ENCODE measurements around the gene PLA2G15. TPM values are rescaled to one million over a fixed set of nuclear protein-coding genes. Genes with fewer than 3 reads are reported as not detected.

PLA2G15 gene
- total and polyA plus RNA-seq, 2 donors = 12.7 to 14.1 TPM

DNA sequence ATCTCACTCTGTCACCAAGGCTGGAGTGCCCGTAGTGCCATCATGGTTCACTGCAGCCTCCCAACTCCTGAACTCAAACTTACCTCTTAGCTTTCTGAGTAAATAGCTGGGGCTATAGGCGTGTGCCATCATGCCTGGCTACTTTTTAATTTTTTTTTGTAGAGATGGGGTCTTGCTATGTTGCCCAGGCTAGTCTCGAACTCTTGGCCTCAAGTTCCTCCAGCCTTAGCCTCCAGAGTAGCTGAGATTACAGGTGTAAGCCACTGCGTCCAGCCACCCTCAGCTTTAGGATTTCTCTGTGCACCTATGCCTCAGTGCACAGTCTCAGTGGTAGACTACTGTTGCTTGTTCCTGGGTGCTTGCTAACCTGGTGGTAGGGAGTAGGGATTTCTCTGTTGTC lies 24.6 kb downstream of the PLA2G15 start:
- DNase-seq (ENCODE audit: extremely low spot score) = no peak
- H3K27ac ChIP-seq (ENCODE audit: low read depth) = no peak overlapping the region
- no peaks in the 10 kb centered on the region for H3K36me3 ChIP-seq (ENCODE audit: insufficient read depth)
- no peaks in the 10 kb centered on the region for H3K4me1 ChIP-seq (ENCODE audit: insufficient read depth)
- 98% methylated on average over 4 of the region's 4 CpGs for WGBS
- H3K4me3 ChIP-seq (ENCODE audit: low read depth, low read length) = no peak overlapping the region

DNA sequence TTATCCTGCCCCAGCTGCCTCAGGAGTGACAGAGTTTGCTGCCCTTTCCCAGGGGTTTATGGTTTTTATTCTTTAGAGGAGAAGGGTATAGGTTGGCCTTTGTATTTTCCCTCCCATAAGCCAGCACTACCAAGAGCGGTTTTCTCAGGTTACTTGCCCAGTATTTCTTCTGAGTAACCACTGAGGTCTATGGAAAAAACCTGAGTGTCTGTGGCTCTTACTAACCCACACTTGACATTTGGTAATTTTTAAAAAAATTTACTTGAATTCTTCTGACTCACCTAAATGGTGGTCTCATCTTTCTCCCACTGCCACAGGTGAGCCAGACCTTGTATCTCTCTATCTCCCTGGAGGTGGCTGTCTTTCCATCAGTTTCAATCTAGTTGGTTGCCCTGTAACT lies 25.2 kb downstream of the PLA2G15 start:
- Histone ChIP-seq H3K36me3 (ENCODE audit: insufficient read depth) (no peaks in the 10 kb centered on the region), H3K4me3 (ENCODE audit: low read depth, low read length) (no peak overlapping the region), H3K27ac (ENCODE audit: low read depth) (no peak overlapping the region), H3K4me1 (ENCODE audit: insufficient read depth) (no peaks in the 10 kb centered on the region)
- DNase-seq (ENCODE audit: extremely low spot score) = no peak
- WGBS = 51% methylated on average over 1 of the region's 1 CpG

DNA sequence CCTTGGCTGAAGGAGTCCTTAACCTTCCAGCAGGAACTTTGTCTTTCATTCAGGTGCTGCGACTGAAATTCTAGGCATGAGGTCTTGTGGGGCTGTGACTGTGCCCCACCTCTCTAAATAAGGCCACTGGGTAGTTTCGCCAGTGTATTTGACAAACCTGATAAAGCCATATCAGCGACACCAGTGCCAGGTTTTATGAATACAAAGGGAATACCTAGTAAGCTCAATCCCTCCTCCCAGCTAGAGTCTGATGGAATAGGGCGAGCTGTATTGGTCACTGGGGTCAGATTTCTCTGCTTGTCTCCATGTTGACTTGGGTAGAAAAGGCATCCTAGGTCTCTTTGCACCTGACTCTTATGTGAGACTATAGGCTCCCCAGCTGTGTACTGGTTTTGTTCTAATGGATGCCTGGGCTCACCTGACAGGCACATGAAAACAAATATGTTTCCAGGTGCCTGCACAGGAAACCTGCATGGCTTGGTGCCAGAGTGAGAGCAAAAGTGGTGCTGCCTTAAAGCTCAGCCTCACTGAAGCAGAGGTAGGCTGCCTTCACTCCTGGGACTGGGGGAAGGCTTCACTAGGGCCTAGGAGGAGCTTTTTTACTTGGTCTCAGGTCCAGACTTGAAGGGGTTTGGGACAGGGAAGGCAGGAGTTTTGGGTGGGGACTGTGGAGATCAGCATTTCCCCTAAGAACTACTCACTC lies 27.5 kb downstream of the PLA2G15 start:
- H3K4me3 ChIP-seq (ENCODE audit: low read depth, low read length) = no peak overlapping the region
- 95% methylated on average over 4 of the region's 4 CpGs for WGBS
- no peak for DNase-seq (ENCODE audit: extremely low spot score)
- H3K27ac ChIP-seq (ENCODE audit: low read depth) = no peak overlapping the region
- H3K36me3 ChIP-seq (ENCODE audit: insufficient read depth) = no peaks in the 10 kb centered on the region
- no peaks in the 10 kb centered on the region for H3K4me1 ChIP-seq (ENCODE audit: insufficient read depth)

DNA sequence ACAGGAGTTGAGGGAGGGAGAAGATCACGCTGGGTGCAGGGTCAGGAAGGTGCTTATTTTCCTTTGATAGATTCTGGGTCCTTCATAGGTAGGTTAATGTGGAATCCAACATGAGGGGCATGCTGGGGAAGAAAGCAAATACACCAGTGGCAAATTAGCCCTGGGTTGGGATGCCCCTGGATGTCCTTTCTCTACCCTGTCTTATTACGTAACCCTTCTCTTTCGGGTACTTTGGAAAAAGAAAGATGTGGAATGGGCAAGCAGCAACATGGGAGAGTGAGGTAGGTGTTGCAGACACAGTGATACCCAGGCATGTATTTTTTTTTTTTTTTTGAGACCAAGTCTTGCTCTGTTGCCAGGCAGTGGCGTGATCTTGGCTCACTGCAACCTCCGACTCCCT lies 28.3 kb downstream of the PLA2G15 start:
- DNase-seq (ENCODE audit: extremely low spot score) = no peak
- Histone ChIP-seq H3K4me1 (ENCODE audit: insufficient read depth) (no peaks in the 10 kb centered on the region), H3K27ac (ENCODE audit: low read depth) (no peak overlapping the region), H3K36me3 (ENCODE audit: insufficient read depth) (no peaks in the 10 kb centered on the region), H3K4me3 (ENCODE audit: low read depth, low read length) (no peak overlapping the region)
- 96% methylated on average over 5 of the region's 5 CpGs for WGBS

DNA sequence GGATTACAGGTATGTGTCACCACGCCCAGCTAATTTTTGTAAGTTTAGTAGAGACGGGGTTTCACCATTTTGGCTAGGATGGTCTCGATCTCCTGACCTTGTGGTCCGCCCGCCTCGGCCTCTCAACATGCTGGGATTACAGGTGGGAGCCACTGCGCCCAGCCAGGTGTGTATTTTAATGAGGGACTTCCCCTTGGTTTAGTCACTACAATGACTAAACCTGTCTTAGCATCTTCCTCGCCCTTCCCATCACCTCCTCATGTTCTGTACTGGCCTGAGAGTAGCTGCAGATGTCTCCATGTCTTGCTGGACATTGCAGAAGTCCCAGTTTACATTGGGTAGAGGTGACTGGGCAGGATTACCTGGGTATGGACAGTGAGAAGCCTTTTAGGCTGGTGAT lies 28.7 kb downstream of the PLA2G15 start:
- Histone ChIP-seq H3K4me3 (ENCODE audit: low read depth, low read length) (no peak overlapping the region), H3K4me1 (ENCODE audit: insufficient read depth) (no peaks in the 10 kb centered on the region), H3K27ac (ENCODE audit: low read depth) (no peak overlapping the region), H3K36me3 (ENCODE audit: insufficient read depth) (no peaks in the 10 kb centered on the region)
- no peak for DNase-seq (ENCODE audit: extremely low spot score)
- 95% methylated on average over 8 of the region's 8 CpGs for WGBS

DNA sequence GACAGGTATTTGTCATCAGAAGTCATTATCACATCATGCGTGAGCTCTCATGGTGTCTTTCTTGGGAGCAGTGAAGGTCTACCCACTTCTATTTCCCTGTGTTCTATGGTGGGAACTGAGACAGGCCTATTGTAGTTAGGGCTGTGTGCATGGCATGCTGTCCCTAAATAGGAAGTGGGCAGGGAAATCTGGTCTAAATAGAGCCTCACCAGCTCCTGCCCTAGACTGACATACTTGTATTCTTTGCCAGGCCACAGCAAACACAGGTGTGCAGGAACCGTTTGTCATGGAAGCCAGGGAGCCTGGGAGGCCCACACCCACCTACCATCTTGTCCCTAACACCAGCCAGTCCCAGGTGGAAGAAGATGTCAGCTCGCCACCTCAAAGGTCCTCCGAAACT lies 29.3 kb downstream of the PLA2G15 start:
- Histone ChIP-seq H3K4me1 (ENCODE audit: insufficient read depth) (no peaks in the 10 kb centered on the region), H3K4me3 (ENCODE audit: low read depth, low read length) (no peak overlapping the region), H3K27ac (ENCODE audit: low read depth) (no peak overlapping the region), H3K36me3 (ENCODE audit: insufficient read depth) (no peaks in the 10 kb centered on the region)
- 92% methylated on average over 4 of the region's 4 CpGs for WGBS
- DNase-seq (ENCODE audit: extremely low spot score) = no peak

DNA sequence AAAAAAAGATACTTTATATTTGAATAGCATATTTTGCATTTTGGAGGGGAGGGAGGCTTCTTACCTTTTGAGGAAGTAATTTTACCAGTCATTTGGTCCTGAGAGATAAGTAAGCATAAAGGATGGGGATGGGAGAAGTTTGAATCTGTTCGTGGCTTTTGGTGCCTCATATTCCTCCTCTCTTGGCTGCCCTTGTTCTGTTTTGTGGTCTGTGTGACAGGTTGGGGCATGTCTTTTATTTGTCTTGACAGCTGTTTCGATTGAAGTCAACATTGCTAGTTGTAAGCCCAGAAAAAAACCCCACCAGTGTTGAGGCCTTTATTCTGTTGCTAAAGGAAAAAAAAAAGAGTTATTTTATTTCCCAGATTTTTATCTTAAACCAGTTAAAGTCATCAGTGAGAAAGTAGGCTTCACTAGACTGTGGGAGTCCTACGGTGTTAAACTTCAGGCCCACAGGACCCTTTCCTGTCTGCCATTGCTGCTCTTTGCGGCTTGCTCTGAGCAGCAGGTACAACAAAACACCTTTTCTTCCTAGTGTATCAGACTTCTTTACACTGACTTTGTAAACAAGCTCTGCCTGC lies 30.5 kb downstream of the PLA2G15 start:
- peak; percentile 66 for DNase-seq (ENCODE audit: extremely low spot score)
- no peak overlapping the region for H3K4me3 ChIP-seq (ENCODE audit: low read depth, low read length)
- H3K36me3 ChIP-seq (ENCODE audit: insufficient read depth) = no peaks in the 10 kb centered on the region
- 55% methylated on average over 4 of the region's 4 CpGs for WGBS
- no peak overlapping the region for H3K27ac ChIP-seq (ENCODE audit: low read depth)
- no peaks in the 10 kb centered on the region for H3K4me1 ChIP-seq (ENCODE audit: insufficient read depth)

DNA sequence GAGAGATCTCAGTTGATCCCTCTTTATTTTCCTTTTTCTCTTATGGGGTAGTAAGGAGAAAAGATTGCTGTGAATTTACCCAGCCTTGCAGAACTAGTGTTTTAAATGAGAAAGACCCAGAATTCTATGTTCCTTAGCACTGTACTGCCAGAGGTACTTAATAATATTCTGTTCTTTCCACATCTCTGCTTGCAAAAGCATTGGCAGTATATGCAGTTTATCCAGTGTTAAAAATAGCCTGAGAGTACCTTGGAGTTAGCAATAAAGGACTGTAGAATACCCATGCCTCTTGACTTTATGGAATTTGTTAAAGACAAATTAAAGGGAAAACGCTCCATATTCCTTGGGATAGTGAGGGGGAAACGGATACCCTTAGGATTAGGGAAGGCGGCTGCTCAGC lies 31.1 kb downstream of the PLA2G15 start:
- no peaks in the 10 kb centered on the region for H3K4me1 ChIP-seq (ENCODE audit: insufficient read depth)
- whole genome bisulfite sequencing = 59% methylated on average over 3 of the region's 3 CpGs

DNA sequence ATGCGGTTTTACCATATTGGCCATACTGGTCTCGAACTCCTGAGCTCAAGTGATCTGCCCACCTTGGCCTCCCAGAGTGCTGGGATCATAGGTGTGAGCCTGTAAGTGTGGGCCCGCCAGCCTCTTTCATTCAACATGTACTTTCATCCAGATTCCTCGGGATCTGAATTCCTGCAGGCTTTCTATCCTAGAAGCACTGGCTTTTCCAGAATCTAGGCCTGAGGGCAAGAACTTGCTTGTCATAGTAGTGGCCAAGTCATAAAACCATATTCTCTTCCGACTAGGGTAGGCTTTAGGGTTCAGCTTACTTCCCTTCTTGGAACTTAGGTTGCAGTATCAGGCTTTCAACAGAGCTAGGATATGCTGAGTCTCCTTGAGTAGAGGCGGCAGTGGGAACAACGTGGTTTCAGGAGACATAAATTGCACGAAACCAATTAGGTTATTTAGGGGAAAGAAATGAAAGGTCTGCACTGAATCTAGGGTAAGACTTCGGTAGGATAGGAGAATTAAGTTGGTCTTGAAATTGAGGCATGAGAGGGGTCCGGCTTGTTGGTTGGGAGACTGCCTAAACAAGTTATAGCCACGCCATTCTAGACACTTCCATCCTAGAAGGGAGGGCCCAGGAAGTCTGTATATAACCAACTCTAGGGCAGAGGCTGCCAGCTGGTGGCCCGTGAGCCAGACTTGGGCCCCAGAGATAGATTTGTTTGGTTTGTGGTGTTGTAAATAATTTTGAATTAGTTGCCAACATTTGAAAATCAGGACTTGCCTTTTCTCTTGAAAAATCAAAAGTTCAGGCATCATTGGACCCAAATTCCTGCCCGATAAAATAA lies 34.8 kb downstream of the PLA2G15 start:
- WGBS = 90% methylated on average over 13 of the region's 13 CpGs
- H3K36me3 ChIP-seq (ENCODE audit: insufficient read depth) = no peaks in the 10 kb centered on the region
- no peaks in the 10 kb centered on the region for H3K4me1 ChIP-seq (ENCODE audit: insufficient read depth)

More for the DNA sequence above, 31.1 kb downstream of the PLA2G15 start:
- no peak for DNase-seq (ENCODE audit: extremely low spot score)
- H3K36me3 ChIP-seq (ENCODE audit: insufficient read depth) = no peaks in the 10 kb centered on the region
- H3K4me3 ChIP-seq (ENCODE audit: low read depth, low read length) = no peak overlapping the region
- no peak overlapping the region for H3K27ac ChIP-seq (ENCODE audit: low read depth)

DNA sequence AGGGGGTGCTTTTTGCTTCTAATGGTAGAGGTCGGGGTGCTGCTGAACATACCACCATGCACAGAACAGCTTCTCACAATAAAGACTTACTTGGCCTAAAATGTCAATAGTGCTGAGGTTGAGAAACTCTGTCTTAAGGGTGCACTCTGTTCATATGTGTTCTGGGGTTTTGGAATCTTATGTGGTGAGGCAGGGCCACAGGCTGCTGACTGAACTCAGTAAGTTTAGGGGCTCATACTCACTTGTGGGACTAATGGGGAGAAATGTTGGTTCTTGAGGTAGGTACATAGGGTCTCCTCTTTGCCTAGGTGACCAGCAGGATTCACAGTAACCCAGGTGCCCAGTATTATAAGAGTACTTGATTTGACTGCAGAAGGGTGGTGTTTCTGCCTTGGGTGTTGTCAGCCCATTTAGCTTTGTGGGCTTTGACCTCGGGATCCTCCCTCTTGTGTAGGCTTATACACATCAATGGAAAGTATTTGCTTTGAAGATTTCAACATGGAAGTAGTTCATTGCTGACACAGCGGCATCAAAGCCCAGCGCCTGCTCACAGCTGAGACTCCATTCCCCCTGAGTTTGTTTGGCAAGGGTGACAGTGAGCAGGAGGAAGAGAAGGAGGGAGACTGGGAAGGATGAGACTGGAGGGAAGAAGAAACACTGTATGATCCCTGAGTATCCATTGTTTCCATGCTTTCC lies 36.3 kb downstream of the PLA2G15 start:
- no peak overlapping the region for H3K27ac ChIP-seq (ENCODE audit: low read depth)
- H3K4me3 ChIP-seq (ENCODE audit: low read depth, low read length) = no peak overlapping the region
- H3K4me1 ChIP-seq (ENCODE audit: insufficient read depth) = no peaks in the 10 kb centered on the region
- DNase-seq (ENCODE audit: extremely low spot score) = no peak
- 91% methylated on average over 4 of the region's 4 CpGs for WGBS
- H3K36me3 ChIP-seq (ENCODE audit: insufficient read depth) = no peaks in the 10 kb centered on the region

More for the DNA sequence above, 34.8 kb downstream of the PLA2G15 start:
- DNase-seq (ENCODE audit: extremely low spot score) = no peak
- no peak overlapping the region for H3K27ac ChIP-seq (ENCODE audit: low read depth)
- H3K4me3 ChIP-seq (ENCODE audit: low read depth, low read length) = no peak overlapping the region

DNA sequence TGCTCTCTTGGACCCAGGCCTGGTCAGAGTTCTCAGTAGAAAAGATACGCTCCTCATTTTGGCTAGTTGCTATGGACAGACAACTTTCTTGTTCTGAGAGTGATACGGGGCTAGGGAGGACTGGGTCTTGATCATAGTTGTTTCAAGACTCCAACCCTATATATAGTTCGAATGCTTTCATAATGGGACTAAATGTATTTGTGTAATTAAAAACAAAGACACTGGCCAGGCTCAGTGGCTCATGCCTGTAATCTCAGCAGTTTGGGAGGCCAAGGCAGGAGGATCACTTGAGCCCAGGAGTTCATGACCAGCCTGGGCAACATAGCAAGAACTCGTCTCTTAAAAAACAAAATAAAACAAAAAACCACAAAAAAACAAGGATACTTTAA lies 36.9 kb downstream of the PLA2G15 start:
- 88% methylated on average over 4 of the region's 4 CpGs for WGBS
- Histone ChIP-seq H3K4me3 (ENCODE audit: low read depth, low read length) (no peak overlapping the region), H3K4me1 (ENCODE audit: insufficient read depth) (no peaks in the 10 kb centered on the region), H3K36me3 (ENCODE audit: insufficient read depth) (no peaks in the 10 kb centered on the region), H3K27ac (ENCODE audit: low read depth) (no peak overlapping the region)
- DNase-seq (ENCODE audit: extremely low spot score) = no peak

DNA sequence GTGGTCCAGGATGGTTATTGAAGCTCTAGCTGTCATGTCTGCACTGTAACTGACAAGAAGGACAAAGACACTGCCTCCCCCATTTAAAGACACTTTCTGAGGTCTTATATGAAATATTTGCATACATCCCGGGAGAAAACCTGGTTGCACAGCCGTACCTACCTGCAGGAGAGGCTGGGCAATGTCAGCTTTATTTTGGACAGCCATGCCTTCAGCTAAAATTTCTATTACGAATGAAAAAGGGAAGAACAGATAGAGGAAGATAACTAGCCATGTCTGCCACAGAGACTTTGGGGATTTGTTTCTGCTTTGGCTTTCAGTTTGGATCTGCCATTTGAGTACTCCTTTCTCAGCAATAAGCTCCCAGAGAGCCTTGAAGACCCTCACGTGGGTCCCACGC lies 38.2 kb downstream of the PLA2G15 start:
- no peak for DNase-seq (ENCODE audit: extremely low spot score)
- Histone ChIP-seq H3K36me3 (ENCODE audit: insufficient read depth) (no peaks in the 10 kb centered on the region), H3K4me1 (ENCODE audit: insufficient read depth) (no peaks in the 10 kb centered on the region), H3K4me3 (ENCODE audit: low read depth, low read length) (no peak overlapping the region), H3K27ac (ENCODE audit: low read depth) (no peak overlapping the region)
- WGBS = 76% methylated on average over 5 of the region's 5 CpGs

DNA sequence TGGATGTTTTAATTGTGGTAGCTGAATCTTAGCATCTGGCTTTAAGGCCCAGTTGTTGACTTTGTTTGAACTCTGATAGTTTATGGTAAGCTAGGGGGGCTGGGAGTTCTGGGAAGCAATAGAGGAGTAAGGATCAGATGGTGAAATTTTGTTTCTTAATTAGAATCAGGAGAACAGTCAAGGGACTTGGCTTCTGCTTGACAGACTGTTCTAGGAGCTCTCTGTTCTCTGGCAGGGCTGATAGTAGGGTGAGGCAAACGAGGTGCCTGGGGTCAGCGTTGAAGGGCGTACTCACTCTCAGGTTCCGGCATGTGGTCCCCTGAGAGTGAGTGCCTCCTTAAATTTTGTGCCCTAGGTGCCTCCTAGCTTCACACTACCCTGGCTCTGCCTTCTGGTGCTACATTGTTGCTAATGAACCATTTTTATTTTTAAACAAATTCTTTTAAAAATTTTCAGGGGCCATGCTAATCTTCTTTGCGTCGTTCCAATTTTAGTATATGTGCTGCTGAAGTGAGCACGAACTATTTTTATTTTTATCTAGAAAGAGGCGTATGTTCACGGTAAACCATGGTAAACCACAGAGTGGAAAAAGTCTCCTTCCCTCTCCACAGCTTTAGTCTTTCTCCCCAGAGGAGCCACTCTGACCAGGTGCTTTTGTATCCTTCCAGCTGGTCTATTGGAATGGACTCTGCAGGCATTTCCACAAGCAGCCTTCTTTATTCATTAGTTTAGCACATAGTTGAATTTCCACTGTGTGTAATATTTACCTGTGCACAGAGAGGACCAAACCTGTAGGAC lies 38.8 kb downstream of the PLA2G15 start:
- no peak overlapping the region for H3K27ac ChIP-seq (ENCODE audit: low read depth)
- no peak for DNase-seq (ENCODE audit: extremely low spot score)
- no peaks in the 10 kb centered on the region for H3K4me1 ChIP-seq (ENCODE audit: insufficient read depth)
- H3K4me3 ChIP-seq (ENCODE audit: low read depth, low read length) = no peak overlapping the region
- no peaks in the 10 kb centered on the region for H3K36me3 ChIP-seq (ENCODE audit: insufficient read depth)
- 77% methylated on average over 9 of the region's 9 CpGs for WGBS

Data from urinary bladder (tissue), 4 donors.